HG03159 (cell line): ENCODE measurements around the gene PTPRN2.
"Not testable (repeated sequence)": the region's sequence is repeated elsewhere in the genome, so short reads cannot be mapped to it uniquely, and the experiment has no call there.

ENCODE experiments used
- ATAC-seq: cut with Tn5 transposase; IDR thresholded peaks from one replicate; pipeline ENCODE4 v1.9.1; 2021; ENCODE audit warnings: mild to moderate bottlenecking, moderate library complexity; ENCODE audit not compliant: unreplicated experiment

The PTPRN2 gene

GRCh38 chr7:157955348-157955999 lies 632.1 kb downstream of the PTPRN2 start:
- ATAC-seq = no peak

GRCh38 chr7:157954901-157955300 lies 632.7 kb downstream of the PTPRN2 start:
- no peak for ATAC-seq

GRCh38 chr7:157952841-157953645 lies 634.6 kb downstream of the PTPRN2 start:
- ATAC-seq = no peak

- ATAC-seq = no peak
These were observed 635.5 kb downstream of the PTPRN2 start for GRCh38 chr7:157952050-157952667.

GRCh38 chr7:157951300-157952049 lies 636.1 kb downstream of the PTPRN2 start:
- ATAC-seq = no peak

GRCh38 chr7:157949711-157950110 lies 637.9 kb downstream of the PTPRN2 start:
- ATAC-seq = no peak

GRCh38 chr7:157947504-157947903 lies 640.1 kb downstream of the PTPRN2 start:
- no peak for ATAC-seq

GRCh38 chr7:157946398-157947060 lies 641.1 kb downstream of the PTPRN2 start:
- ATAC-seq = no peak

- ATAC-seq = no peak
These were observed 642.2 kb downstream of the PTPRN2 start for GRCh38 chr7:157945401-157945800.

GRCh38 chr7:157944734-157945291 lies 642.8 kb downstream of the PTPRN2 start:
- no peak for ATAC-seq

- no peak for ATAC-seq
These were observed 643.6 kb downstream of the PTPRN2 start for GRCh38 chr7:157944051-157944450.

GRCh38 chr7:157943561-157943960 lies 644.1 kb downstream of the PTPRN2 start:
- ATAC-seq = no peak

GRCh38 chr7:157941210-157941609 lies 646.4 kb downstream of the PTPRN2 start:
- ATAC-seq = no peak

GRCh38 chr7:157940497-157940896 lies 647.1 kb downstream of the PTPRN2 start:
- no peak for ATAC-seq

GRCh38 chr7:157938211-157938610 lies 649.4 kb downstream of the PTPRN2 start:
- ATAC-seq = no peak

- no peak for ATAC-seq
These were observed 650.2 kb downstream of the PTPRN2 start for GRCh38 chr7:157937406-157937805.

- ATAC-seq = no peak
These were observed 650.6 kb downstream of the PTPRN2 start for GRCh38 chr7:157936976-157937375.

- not testable (repeated sequence) for ATAC-seq
These were observed 651.9 kb downstream of the PTPRN2 start for GRCh38 chr7:157935721-157936120.

GRCh38 chr7:157933219-157934155 lies 654.1 kb downstream of the PTPRN2 start:
- not testable (repeated sequence) for ATAC-seq
